GM19468 (cell line): ENCODE results near the gene TRRAP.

Experiments
- ATAC-seq: cut with Tn5 transposase; IDR thresholded peaks from one replicate; pipeline ENCODE4 v1.9.1; 2021; ENCODE audit warnings: mild to moderate bottlenecking, moderate library complexity, moderate number of reproducible peaks; ENCODE audit not compliant: unreplicated experiment; ENCODE audit errors: extremely low read depth

The TRRAP gene

DNA sequence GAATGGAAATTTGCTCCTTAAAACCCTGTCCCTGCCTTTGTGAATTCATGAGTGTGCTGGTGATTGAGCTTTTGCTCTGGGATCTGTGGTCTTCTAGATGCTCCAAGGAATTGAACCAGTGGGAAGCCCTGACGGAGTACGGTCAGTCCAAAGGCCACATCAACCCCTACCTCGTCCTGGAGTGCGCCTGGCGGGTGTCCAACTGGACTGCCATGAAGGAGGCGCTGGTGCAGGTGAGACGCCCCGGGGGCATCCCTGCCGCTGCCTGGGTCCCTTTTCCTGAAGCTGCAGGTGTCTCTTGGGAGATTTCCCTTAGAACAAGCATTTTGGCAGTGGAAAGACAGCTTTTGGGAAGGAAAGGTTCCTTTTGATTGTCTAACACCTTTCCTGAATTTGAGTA lies 100.3 kb downstream of the TRRAP start:
- no peak for ATAC-seq

DNA sequence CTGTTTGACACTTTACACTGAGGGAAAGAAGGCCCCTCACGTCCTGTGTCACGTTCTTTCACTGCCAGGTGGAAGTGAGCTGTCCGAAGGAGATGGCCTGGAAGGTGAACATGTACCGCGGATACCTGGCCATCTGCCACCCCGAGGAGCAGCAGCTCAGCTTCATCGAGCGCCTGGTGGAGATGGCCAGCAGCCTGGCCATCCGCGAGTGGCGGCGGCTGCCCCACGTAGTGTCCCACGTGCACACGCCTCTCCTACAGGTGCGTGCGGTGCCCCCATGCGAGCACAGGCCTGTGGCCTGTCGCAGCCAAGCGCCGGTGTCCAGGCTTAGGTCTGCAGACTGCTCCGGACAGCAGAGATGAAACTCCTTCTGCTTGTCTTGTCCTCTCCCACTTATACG lies 103.4 kb downstream of the TRRAP start:
- no peak for ATAC-seq

DNA sequence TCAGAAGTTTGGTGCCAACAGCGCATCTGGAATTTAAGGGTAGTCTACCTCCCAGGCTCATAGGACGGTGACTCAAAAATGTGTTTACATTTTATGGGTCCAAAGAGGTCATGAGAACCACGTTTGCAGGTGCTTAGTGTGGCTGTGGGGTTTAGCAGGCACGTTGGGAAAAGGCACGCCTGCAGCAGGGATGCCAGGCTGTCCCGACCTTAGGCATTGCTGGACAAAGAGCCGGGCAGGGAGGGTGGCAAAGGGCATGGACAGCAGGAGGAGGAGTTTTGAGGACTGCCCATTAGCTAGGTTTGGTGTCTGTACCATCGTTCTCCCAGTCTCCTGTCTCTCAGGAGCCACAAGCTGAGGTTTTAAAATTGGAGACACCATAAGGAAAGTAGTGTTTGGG lies 104.4 kb downstream of the TRRAP start:
- ATAC-seq, result no peak

DNA sequence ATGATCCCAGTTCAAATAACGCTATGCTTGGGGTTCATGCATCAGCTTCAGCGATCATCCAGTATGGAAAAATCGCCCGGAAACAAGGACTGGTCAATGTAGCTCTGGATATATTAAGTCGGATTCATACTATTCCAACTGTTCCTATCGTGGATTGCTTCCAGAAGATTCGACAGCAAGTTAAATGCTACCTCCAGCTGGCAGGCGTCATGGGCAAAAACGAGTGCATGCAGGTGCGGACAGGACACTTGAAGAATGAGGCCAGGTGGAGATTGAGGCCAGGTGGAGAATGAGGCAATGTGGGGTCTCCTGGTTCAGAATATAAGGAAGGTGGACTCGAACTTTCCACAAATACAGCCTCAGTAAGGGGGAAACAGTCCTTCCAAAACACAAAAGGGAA lies 105.8 kb downstream of the TRRAP start:
- ATAC-seq, result no peak

DNA sequence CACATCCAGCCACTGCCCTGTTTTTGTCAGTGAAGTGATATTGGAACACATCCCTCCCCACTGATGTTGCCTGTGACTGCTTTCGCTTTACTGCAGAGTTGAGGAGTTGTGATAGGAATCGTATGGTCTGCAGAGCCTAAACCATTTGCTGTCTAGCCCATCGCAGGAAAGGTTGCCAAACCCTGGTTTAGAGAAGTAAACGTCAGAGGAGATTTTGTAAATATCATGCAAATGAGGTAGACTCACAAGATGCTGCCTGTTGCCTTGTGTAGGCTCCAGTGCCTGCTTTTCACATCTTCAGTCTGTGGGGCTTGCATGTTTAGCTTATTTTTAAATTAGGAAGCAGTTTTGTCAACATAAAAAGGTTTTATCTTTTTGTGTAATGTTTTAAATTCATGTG lies 107.1 kb downstream of the TRRAP start:
- no peak for ATAC-seq

DNA sequence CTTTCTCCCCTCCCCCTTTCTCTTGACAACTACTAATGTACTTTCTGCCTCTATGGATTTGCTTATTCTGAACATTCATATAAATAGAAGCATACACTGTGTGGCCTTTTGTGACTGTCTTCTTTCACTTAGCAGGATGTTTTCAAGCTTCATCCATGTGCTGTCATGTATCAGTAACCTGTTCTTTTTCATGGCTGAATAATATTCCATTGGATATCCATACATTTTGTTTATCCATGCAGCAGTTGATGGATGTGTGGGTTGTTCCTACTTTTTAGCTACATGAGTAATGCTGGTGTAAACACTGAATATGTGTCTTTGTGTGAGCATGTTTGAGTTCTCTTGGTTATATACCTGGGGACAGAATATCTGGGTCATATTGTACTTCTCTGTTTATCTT lies 107.6 kb downstream of the TRRAP start:
- no peak for ATAC-seq

DNA sequence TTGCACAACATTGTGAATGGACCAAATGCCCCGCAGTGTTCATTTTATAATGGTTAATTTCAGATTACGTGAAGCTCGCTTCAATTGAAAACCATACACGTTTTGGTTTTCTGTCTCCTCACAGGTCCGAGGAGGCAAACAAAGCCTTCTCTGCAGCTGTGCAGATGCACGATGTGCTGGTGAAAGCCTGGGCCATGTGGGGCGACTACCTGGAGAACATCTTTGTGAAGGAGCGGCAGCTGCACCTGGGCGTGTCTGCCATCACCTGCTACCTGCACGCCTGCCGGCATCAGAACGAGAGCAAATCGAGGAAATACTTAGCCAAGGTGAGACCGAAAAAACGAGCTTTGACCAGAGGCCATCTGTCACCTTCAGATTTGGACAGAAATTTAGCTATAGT lies 110.3 kb downstream of the TRRAP start:
- no peak for ATAC-seq

DNA sequence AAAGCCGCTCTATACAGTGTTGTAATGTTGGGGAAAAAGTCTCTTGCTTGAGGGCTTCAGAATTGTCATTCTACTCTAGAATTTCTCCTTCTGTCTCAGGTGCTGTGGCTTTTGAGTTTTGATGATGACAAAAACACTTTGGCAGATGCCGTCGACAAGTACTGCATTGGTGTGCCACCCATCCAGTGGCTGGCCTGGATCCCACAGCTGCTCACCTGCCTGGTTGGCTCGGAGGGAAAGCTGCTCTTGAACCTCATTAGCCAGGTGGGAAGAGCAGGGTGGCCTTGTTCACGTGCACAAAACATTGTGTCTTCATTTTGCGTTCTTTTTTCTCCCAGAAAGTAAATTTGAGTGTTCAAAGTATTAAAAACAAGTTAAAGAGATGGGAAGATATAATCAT lies 112.0 kb downstream of the TRRAP start:
- ATAC-seq, result no peak

DNA sequence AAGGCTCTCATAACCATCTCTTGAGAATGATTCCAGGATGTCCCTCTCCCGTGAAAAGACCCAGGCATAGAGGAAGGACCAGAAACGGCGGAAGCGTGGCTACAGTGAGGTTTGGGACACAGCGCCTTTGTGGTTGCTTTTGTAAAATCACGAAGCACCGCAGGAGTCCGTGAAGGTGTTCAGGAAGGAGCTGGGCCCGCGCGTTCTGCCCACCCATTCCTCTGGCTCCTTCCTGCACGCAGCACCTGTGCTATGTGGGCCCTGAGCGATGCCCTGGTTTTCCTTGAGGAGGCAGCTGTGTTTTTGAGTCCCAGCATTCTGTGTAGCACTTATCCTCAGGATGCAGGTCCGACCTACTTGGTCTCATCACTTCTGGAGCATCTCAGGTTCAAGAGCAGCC lies 112.8 kb downstream of the TRRAP start:
- ATAC-seq, result no peak

DNA sequence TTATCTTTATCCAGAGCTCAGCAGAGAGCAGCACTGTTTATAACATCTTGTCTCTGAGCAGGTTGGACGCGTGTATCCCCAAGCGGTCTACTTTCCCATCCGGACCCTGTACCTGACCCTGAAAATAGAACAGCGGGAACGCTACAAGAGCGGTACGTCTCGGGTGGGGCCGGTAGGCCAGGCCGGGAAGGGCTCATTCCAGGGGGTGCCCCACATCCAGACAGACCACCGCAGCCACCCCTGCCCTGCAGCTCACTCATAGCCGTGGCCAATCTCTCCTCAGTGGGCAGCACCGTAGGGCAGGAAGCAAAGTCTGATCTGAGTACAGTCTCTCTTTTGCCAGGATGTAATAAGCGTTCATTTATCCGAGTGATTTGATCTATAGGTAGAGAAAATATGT lies 113.7 kb downstream of the TRRAP start:
- no peak for ATAC-seq

DNA sequence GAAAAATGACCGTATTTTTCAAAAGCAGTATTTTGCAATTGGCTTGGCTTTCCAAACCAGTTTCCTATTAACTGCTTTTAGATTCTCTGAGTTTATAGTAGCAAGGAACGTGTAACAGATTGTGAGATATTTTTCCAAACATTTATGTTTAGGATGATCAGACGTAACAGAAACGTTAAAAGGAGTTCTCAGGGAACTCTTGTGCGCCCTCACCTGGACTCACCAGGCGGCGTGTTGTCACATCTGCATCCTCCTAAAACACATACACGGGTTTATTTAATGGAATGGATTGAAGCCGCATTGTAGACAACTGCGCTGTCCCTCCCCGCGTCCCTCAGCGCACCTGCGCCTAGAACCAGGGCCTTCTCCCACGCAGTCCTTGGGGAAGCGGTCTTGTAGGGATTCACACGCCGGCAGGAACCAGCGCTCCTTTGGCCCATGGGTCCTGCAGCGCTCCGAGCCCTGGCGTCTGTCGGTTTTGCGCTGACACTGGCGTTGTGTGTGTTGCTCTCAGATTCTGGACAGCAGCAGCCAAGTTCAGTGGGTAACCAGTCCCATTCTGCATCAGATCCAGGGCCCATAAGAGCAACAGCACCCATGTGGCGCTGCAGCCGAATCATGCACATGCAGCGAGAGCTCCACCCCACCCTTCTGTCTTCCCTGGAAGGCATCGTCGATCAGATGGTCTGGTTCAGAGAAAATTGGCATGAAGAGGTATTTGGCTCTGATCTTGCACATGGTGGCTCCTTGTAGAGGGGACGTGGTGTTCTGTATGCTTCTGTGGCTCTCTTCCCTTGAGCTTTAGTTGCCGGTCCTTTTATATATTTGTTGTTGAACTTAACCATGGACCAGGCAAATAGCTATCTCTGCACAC lies 114.9 kb downstream of the TRRAP start:
- ATAC-seq, result no peak

DNA sequence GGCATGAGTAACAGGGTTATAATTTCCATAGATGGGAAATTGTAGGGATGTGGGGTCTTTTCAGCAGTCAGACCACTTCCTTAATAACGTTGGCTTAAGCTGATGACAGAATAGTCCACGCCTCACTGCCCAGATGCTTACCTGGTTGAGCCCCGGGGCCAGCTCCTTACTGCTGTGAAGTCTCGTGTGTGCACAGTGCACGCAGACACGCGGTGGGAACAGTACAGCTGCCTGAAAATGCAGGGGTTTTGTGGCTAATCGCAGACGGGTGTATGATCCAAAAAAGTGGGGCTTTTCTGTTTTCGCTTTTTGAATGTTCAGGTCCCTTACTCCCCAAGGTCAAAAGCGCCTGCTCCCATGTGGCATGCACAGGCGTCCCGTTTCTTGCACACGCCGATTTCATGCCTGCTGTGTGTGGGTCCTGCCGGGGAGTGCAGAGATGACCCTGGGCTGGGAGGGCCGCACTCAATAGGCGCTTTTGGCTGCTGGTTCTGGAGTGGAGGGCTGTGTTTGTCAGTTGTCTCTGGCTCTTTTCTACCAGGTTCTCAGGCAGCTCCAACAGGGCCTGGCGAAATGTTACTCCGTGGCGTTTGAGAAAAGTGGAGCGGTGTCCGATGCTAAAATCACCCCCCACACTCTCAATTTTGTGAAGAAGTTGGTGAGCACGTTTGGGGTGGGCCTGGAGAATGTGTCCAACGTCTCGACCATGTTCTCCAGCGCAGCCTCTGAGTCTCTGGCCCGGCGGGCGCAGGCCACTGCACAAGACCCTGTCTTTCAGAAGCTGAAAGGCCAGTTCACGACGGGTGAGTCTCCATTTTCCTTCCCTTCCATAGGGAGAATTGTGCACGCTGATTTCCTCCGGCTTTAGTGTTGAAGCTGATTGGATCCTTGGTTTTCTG lies 116.0 kb downstream of the TRRAP start:
- ATAC-seq, result no peak

DNA sequence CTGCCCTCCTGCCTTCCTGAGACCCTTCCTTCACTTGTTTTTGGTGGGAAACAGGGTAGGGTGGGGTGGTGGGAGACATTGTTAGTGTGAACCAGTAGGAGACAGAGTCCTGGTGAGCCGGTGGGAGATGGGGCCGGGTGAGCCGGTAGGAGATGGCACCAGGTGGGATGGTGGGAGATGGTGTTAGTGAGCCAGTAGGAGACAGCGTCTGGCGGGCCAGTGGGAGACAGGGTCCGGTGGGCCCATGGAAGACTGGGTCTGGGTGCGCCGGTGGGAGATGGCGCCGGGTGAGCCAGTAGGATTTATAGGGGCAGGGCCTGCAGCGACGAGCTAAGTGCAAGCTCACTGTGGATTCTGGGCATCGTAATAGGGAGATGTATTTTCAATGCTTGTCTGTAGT lies 116.8 kb downstream of the TRRAP start:
- no peak for ATAC-seq

DNA sequence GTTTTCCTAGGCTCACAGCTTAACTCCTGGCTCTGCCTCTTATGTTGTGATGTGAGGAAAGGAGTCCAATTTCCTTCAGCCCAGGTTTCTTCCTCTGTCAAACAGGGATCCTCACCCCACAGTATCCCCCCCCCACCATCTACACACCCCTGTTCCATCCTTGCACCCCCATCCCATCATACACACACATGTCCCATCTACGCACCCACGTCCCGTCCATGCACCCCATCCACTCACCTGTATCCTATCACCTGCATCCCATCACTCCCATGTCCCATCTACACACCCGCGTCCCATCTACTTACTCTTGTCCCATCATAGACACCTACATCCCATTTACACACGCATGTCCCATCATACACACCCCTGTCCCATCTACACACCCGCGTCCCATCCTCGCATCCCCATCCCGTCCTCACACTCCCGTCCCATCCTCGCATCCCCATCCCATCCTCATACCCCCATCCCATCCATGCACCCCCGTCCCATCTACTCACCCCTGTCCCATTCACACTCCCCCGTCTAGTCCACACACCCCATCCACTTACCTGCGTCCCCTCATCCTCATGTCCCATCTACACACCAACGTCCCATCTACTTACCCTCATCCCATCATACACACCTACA lies 117.3 kb downstream of the TRRAP start:
- ATAC-seq, result no peak

DNA sequence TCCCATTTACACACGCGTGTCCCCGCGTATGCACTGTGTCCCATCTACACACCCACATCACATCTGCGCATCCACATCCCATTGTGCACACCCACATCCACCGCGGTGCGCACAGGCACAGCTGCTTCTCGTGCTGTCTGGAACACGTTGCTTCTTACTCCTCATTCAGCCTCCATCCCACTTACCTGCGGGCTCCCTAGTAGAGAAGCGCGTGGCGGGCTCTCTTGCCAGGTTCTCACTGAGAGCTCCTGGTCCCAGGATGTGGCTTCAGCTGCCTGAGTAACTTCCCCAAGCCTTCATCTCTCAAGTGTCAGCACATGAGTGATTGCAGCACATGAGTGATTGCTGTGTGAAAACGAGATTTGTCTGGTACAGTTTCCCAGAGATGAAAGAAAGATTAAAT lies 117.8 kb downstream of the TRRAP start:
- no peak for ATAC-seq

DNA sequence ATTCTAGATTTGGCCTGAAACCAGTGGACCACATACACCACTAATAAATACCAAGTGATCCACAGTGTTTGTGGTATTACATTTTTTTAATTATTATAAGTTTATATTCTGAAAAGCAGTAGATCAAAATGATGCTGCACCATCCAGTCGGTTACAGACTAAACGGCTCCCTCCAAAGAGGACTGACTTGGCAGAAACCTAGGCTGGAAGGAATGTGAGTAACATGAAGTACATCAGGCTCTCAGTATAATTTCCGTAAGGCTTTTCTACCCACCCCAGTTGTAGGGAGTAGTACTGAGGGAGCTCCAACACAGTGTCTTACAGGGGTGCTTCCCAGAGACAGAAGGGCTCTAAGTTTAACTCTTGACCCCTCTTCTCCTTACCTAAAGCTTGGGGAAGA lies 119.5 kb downstream of the TRRAP start:
- ATAC-seq, result no peak

DNA sequence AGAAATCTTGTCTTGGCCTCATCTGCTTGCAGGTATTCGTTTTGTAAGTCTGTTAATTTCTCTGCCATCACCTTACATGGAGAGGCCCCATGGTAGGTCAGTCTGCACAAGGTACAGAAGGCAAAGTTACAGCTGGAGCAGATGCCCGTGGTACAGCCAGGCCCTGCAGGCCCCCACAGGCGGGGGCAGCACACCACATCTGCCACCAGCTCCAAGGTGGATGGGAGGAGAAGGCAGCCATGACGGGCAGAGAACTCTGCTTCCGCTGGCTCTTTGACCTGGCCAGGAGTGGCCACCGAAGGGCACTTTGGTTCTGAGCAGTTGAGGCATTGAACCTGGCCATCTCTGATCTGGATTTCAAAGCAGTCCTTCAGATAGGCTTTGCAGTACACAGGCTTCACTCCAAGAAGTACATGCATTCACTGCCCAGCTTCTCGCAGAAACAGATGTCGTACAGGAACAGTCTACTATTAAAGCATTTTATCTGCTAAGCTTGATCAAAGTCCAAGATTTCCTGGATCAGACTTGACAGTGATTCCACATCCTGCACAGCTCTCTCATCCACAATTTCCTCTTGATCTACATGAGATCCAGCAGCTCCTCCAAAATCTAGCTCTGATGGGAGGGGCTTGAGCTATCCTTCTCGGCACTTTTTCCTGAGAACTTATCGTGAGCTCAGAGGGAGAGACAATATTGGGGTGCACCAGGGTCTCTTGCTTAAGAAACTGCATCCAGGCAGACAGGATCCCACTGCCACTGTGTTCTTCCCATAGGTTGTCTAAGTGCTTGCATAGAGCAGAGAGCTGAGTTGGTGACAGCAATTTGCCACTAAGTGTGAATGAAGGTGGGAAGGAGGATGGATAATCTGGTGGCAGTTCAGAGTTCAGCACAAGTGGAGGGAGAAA lies 120.7 kb downstream of the TRRAP start:
- ATAC-seq, result no peak

DNA sequence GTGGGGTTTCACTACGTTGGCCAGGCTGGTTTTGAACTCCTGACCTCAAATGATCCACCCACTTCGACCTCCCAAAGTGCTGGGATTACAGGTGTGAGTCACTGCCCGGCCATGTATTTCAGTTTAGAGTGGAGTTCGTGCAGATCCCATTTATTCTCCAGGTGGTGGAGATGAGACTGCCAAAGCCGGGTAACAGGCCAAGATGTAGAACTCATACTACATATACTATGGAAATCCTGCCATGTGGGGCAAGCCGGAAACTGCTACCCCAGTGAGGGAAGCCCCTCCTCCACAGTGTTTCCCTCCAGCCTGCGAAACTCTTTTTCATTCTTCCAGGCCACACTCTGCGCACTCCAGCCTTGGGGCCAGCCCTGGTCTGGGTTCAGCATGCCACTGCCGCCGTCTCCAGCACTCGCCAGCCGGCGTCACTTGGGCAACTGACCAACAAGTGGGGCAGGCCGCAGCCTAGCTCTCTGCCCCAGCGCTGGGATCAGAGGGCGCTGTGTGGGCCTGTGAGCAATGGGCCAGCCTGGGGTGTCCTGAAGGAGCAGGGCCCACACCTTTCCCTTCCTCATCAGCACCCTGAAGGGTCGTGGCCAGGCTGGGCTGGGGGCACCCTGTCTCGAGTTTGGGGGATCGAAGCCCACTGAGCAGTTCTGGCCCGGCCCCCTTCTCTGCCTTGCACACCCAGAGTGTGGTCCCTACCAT lies 122.0 kb downstream of the TRRAP start:
- no peak for ATAC-seq

DNA sequence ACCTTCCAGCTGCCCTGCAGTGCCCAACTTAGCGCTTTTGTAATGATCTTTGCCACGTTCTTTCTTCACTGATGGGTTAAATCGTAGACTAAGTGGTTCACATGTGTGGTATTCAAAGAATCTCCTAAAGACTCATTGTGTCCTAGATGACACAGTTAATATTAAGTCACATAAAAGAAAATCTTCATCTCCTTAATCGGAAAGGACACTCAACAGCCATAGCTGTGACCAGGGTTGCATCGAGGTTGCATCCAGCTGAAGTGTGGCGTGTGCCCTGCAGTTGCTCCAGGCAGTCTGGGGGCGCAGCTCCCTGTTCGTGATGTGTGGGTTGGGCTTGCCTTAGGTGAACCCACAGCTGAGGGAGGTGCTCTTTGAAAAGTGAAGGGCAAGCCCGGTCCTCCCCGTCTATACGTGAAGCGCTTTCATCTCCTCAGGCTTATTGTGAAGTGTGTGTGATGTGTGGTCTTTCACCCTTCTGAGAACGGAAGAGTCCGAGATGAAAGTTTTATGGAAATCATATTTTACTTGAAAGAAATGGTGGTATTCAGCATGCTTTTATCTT lies 122.7 kb downstream of the TRRAP start:
- ATAC-seq, result no peak
